HG03060 (cell line): ENCODE results near the gene BCKDHA.

ENCODE experiments used
- ATAC-seq: cut with Tn5 transposase; IDR thresholded peaks from one replicate; pipeline ENCODE4 v1.9.1; 2021; ENCODE audit warnings: low read depth, moderate number of reproducible peaks; ENCODE audit not compliant: unreplicated experiment

Gene BCKDHA

GRCh38 chr19:41397086-41398049 is at the start of gene BCKDHA, which contains the start of gene EXOSC5:
Gene BCKDHA, plus strand, starts transcription at chr19:41397818. Its CDS starts 10 bp downstream, at chr19:41397828.
Gene EXOSC5, minus strand, starts transcription at chr19:41397359. Its CDS starts 31 bp downstream, at chr19:41397328.
- peak; percentile 93 for ATAC-seq

- ATAC-seq: no peak
Observed at GRCh38 chr19:41350735-41351338, 46.8 kb upstream of the BCKDHA start.

- ATAC-seq: no peak
Observed at GRCh38 chr19:41351339-41352245, 46.0 kb upstream of the BCKDHA start.

DNA sequence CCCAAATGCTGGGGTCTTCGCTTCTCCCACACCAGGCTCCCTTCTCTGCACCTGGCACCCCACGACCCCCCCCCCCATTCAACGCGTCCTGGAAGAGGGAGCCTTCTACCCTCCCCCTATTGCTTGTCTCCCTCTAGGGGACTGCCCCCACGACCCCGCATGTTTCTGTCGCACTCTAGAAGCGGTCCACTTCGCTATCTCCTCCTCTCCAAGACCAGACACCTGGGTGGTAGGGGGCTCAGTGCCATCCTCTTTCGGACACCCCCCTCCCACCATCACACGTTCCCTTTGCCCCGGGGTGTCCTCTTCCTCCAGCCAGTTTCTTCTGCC is 45.4 kb upstream of the BCKDHA start:
- ATAC-seq: no peak

DNA sequence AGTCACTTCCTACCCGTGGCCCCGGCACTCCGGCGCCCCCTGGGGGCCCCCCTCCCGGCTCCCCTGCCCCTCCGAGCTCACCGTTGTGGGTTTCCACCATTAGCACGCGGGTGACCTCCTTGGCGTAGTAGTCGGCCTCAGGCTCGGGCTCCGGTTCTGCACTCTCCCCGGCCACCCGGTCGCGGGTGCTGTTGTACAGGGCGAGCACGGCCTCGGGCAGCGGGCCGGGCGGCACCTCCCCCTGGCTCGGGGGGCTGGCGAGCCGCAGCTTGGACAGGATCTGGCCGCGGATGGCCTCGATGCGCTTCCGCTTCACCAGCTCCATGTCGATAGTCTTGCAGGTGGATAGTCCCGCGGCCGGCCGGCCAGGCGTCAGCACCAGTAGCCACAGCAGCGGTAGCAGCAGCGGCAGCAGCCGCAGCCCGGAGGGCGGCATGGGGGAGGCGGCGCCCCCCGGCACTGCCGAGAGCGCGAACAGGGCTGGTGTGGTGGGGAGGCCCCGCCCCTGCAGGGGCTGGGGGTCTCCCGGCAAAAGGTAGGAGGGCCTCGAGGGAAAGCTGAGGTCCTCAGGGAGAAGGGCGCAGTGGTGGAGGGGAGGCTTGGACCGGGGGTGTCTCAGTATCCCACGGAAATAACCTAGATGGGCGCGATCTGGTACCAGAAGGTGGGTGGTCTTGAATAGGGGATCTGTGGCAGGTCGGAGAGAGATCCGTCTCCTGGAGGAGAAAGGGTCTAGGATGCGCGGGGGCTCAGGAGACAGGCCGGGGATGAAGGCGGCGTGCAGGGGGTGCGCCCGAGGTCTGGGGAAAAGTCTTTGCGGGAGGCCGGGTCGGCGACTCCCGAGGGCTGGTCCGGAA is 44.8 kb upstream of the BCKDHA start:
- ATAC-seq: no peak

- ATAC-seq: no peak
Observed at GRCh38 chr19:41353466-41354342, 43.9 kb upstream of the BCKDHA start, which contains the start of gene TGFB1. Gene TGFB1, minus strand, starts transcription at chr19:41353922. Its CDS starts 878 bp downstream, at chr19:41353044.

DNA sequence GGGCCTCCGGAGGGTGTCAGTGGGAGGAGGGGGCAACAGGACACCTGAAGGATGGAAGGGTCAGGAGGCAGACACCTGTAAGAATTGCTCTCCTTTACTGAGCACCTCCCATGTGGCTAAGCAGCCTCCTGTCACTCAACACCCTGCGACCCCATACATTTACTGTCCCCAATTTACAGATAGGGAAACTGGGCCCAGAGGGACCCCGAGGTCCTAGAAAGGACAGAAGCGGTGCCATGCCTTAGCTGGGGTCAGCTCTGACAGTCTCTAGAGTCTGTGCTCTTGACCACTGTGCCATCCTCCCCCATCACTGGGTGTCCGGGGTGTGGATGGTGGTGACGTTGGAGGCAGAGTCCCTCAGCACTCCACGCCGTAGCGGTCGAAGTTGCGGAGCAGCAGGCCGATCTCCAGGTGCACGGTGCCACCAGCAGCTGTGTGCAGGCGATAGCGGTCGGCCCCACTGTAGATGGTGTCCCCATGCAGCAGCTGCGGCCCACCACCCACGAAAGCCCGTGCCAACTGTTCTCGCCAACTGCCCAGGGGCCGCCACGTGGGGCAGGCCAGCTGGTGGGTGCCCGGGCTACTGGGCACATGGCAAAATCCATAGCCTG is 43.2 kb upstream of the BCKDHA start:
- no peak for ATAC-seq

- ATAC-seq: no peak
Observed at GRCh38 chr19:41355035-41355434, 42.6 kb upstream of the BCKDHA start.

- no peak for ATAC-seq
Observed at GRCh38 chr19:41355802-41356201, 41.8 kb upstream of the BCKDHA start.

GRCh38 chr19:41356984-41357739 is 40.5 kb upstream of the BCKDHA start:
- ATAC-seq: no peak

GRCh38 chr19:41357746-41358145 is 39.9 kb upstream of the BCKDHA start:
- no peak for ATAC-seq

GRCh38 chr19:41359741-41360140 is 37.9 kb upstream of the BCKDHA start:
- no peak for ATAC-seq

DNA sequence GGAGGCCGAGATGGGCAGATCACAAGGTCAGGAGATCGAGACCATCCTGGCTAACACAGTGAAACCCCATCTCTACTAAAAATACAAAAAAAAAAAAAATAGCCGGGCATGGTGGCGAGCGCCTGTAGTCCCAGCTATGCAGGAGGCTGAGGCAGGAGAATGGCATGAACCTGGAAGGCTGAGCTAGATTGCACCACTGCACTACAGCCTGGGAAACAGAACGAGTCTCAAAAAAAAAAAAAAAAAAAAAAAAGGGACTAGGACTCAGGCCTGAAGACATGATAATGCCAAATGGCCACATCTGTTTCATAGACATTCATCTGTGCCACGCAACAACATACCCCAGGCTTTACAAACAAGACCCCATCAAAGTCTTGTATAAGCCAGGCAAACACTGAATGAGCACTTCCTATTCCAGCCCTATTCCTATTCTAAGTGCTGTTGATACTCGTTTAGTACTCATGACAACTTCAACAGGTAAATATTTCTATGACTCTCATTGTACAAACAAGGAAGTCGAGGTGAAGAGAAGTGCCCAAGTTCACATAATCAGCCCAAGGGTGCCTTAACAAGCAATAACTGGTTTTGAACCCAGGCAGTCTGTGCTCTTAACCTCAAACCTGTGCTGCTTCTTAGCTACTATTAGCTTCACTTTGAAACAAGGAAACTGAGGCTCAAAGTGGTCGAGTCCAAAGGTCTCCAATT is 35.3 kb upstream of the BCKDHA start:
- ATAC-seq: no peak

DNA sequence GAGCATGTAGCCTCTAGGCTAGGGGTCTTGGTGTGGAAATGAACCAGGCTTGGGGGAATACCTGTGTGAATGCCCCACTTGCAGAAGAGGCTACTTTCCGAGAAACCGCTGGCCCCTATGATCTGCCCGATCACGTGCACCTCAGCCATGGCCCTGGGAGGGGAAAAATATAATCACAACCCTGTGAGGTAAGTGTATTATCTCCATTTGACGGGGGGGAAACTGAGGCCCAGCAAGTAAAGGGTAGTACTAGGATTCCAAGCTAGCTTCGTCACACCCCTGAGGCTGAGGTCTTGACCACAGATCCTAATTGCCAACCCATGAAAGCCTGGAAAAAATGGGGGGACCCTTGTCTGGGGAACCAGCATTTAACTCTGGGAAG is 34.3 kb upstream of the BCKDHA start:
- ATAC-seq: no peak

- peak; percentile 82 for ATAC-seq
Observed at GRCh38 chr19:41363753-41364523, 33.7 kb upstream of the BCKDHA start, which contains the start of gene B9D2. Gene B9D2, minus strand, starts transcription at chr19:41364149. Its CDS starts 630 bp downstream, at chr19:41363519.
